HG03354 (cell line): Measurements from ENCODE around the gene RAB6D.
"Not testable (repeated sequence)": the region's sequence is repeated elsewhere in the genome, so short reads cannot be mapped to it uniquely, and the experiment has no call there.

Experiments used
- ATAC-seq: cut with Tn5 transposase; IDR thresholded peaks from one replicate; pipeline ENCODE4 v1.9.1; 2021; ENCODE audit warnings: mild to moderate bottlenecking; ENCODE audit not compliant: unreplicated experiment, poor library complexity, severe bottlenecking

RAB6D gene

DNA sequence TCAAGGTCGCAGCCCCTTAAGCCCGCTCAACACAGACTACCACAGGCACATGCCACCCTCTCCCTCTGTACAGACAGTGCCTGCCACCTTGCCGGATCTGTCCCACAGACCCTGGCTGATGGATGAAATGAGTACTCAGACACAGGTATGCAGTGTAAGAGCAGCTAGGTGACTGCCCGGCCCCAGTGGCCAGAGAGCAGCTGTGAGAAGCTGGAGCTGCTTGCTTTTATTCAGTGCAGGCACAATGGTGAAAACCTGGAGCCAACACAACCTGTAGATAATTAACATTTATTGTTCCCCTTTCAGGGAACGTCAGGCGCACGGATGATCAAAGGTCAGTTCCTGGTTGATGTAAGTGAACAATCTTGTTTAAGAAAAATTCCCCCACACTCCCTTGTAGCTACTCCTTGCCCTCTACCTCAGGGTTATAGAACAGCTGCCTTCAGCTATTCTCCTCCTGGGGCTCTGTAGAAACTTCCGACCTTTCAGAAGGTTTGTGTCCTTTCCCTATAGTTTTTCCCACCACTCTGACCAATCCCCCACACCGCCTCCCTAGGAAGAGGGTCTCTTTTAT lies 4.6 kb upstream of the RAB6D start:
- not testable (repeated sequence) for ATAC-seq

DNA sequence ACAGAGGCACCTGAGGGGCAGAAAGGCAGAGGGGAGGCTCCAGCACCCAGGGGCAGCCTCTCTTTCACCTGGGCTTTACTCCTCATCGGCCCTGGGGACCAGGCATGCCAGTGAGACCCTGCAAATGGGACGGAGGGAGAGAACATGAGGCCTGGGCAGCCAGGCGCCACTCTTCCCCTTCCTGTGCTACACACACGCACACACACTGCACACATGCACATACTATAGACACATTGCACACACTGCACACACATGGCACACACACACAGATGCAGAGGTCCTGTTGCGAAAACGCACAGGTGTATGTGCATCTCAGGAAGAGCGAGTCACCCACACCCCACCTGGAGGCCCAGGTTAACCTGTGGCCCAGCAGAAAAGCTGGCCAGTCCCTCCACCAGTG lies 3.4 kb upstream of the RAB6D start:
- ATAC-seq: no peak

DNA sequence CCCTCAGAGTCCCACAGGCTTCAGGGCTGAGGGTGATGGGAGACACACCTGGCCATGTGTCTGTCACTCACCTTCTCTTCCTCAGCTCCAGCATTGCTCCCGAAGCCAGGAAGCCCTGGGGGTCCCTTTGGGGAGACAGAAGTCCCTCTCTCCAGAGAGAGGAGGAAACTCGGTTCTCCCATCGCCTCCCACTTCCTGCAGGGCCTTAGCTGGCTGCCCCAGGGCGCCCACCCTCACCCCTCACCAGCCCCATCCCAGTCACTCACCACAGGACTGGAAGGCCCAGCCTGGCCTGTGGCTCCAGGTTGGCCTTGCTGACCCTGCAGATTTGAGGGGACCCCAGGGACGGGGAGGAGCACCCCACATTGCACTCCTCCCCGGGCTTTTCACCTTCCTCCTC lies 2.7 kb upstream of the RAB6D start:
- no peak for ATAC-seq

DNA sequence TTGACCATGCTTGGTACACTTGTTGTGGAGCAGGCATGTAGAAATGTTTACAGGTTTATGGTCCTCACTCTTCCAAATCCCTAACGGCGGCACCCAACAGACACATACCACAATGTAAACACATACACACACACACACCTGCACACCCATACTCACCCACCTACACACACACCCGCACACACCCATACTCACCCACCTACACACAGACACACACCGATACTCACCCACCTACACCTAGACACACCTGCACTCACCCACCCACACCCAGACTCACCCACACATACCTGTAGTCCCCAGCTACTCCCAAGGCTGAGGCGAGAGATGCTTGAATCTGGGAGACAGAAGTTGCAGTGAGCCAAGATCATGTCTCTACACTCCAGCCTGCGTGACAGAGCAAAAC lies 1.5 kb upstream of the RAB6D start:
- ATAC-seq: no peak

DNA sequence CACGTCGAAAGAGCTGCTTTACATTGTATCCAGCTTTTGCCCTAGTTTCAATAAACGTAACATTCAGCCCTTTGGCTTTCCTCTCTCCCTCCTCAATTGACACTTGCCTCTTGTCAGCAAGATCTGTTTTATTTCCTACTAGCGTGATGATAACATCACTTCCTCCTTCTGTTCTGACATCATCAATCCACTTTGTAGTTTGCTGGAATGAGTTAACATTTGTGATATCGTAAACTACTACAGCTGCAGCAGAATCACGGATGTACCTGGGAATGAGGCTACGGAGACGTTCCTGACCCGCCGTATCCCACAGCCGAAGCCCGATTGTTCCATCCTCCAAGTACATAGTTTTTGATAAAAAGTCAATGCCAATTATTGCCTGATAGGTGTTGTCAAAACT lies 755 bp downstream of the RAB6D start:
- ATAC-seq: not testable (repeated sequence)

DNA sequence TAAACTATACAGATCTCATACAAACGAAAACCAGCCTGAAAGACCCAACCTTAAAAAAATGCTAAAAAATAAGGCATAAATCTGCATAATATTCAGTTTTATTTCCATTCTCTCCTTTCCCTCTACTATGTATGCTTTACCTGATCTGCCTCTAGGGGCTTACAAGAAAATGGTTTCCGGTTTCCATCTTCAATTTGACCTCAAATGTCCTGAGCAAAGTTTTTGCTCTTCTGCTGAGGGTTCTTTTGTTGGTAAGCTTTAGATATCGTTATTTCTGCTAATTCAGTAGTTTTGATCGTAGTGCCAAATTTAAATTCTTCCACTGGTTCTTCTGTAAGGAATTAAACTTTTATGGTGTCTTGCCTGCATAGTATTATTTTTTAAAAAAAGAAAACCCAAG lies 2.2 kb downstream of the RAB6D start:
- ATAC-seq: not testable (repeated sequence)

DNA sequence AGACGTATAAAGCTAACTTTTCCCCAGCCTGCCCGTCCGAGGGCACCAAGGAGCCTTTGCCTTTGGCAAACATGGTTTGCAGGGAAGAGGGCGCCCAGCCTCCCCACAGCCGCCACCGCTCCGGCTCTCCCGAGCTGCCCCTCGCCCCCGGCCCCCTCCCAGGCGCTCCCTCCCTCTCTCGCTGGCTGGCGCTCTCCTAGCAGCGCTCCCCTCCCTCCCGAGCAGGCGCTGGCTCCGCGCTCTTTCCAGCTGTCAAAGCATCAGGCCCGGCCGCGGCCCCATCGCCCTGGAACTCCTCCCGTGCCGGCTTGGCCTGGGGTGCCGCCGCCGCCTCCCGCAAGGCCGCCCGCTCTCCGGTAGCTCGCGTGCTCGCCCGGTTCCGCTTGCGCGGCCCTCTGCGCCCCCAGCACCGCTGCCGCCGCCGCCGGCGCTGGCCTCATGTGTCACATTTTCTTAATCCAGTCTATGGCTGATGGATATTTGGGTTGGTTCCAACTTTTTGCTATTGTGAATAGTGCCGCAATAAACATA lies 10.7 kb downstream of the RAB6D start:
- ATAC-seq: not testable (repeated sequence)

DNA sequence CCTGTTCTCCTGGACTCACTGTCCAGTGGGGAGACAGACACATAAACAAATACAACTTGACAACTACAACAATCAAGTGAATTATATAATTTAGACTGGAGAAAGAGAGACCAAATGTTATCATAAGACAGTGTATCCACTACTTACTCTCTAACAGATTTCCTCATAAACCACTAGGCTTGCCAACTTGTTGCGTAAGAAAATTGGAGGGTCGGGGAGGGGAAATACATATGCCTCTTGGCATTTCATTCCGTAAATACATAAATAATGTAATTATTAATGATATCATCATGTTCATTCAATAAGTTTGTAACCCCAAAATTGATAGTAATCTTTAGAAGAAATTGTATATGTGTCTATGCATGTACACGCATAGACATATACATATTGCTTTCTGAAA lies 14.9 kb downstream of the RAB6D start:
- no peak for ATAC-seq

DNA sequence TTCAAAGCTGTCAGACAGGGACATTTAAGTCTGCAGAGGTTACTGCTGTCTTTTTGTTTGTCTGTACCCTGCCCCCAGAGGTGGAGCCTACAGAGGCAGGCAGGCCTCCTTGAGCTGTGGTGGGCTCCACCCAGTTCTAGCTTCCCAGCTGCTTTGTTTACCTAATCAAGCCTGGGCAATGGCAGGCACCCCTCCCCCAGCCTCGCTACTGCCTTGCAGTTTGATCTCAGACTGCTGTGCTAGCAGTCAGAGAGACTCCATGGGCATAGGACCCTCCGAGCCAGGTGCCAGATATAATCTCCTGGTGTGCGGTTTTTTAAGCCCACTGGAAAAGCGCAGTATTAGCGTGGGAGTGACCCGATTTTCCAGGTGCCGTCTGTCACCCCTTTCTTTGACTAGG lies 16.9 kb downstream of the RAB6D start:
- not testable (repeated sequence) for ATAC-seq

DNA sequence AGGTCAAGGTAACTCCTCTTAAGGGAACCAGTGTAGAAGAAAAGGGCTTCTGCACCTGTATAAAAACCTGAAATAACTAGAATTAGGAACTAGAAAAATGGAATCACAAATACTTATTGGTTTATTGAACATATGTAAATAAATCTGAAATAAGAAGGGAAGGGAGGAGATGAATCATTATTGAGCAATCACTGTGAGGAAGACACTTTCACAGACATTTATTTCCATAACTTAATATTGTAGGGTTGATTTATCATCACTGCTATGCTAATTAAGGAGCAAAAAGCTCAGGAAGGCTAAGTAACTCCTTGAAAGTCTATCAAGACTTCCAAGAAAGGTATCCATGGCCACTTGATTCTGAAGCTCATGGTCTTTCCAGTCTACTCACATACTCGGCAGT lies 24.7 kb downstream of the RAB6D start:
- not testable (repeated sequence) for ATAC-seq

DNA sequence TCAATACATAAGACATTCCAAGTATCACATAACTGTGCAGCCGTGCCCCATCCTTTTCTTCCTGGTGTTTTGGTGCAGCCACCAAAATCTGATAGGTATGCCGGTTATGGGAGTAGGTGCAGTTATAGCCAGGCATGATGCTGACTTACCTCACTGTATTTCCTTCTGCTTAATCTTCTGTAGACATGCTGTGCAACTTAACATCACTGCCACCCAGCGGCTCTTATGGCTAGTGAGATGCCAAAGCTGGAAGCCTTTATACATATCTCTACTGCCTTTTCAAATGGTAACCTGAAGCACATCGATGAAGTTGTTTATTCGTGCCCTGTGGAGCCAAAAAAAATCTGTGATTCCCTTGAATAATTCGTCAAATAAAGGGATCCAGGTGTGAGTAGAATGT lies 28.6 kb downstream of the RAB6D start:
- ATAC-seq: not testable (repeated sequence)

DNA sequence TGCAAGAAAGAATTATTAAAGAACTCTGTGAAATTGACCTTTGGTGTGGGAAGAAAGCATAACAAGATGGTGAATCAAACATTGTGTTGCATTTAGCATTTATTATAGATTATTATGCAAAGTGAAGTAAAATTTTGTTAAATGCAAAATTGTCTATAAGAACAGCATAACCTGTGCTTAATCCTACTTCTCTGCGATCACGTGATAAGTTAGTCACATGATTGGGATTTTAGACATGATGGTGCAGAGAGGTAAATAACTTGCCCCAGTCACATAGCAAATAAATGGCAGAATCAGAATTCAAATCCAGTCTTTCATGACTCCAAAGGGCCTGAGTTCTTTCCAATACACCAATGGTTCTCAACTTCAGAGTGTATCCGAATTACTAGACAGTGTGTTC lies 31.3 kb downstream of the RAB6D start:
- not testable (repeated sequence) for ATAC-seq

DNA sequence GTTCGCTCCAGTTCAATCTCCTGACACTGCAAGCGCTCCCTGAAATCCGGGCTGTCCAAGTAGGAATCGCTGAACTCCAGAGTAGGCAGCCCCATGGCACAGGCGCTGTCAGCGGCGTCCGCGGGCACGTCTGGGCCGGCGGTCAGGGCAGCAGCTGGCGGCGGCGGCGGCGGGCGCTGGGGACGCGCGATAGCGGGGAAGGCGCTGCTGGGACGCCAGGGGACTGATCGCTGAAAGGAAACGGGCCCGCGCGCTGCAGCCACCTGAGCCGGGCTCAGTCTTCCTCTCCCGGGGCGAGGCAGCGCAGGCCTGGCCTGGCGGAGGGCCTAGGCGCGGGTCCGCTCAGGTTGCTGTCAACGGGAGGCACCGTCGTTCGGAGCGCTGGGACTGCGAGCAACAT lies 33.0 kb downstream of the RAB6D start:
- not testable (repeated sequence) for ATAC-seq

DNA sequence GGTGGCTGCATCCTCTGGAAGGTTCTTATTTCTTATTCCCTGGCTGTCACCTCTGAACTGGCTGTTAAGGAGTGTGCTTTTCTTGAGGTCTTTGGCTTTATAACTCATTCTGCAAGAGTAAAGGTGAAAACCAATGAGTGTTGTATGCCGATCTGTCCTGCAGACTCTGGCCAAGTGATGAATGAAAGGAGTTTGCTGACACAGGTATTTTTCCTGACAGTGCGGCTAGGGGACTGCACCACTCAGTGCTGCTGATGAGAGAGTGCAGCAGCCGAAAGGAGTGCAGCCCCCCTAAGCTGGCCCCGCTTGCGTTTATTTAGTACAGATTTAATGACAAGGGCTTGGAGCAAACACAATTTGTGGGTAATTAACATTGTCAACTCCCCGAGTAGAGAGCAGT lies 41.8 kb downstream of the RAB6D start:
- ATAC-seq: no peak

DNA sequence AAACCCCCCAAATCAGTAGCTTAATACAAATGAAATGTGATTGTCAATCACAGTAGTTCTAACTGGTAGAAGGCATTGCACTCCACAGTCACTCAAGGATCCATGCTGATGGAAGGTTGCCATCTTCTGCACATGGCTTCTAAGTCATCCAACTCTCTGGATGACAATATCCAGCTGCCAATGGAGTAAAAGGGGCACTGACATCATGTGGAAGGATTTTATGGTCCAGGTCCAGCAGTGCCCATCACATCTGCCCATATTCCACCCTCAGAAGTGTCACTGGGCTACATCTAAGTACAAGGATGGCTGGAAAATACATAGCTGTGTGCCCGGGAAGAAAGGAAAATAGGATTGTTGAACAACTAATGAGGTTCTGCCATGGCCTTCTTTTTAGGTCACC lies 42.6 kb downstream of the RAB6D start:
- not testable (repeated sequence) for ATAC-seq

DNA sequence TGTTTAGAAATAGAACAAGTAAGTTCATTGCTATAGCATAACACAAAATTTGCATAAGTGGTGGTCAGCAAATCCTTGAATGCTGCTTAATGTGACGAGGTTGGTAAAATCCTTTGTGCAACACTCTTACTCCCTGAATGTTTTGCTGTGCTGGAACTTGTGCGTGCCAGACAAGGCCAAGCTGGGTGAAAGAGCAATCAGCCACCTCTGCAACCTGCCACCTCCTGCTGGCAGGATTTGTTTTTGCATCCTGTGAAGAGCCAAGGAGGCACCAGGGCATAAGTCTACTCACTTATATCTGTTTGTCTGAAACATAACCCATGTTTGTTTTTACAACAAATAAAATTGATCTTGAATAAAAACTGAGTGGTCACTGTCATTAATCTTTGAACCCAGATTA lies 53.0 kb downstream of the RAB6D start:
- not testable (repeated sequence) for ATAC-seq
